CD4-positive, alpha-beta T cell treated with Interleukin-6 for 4 hours (primary cell): Measurements from ENCODE around the gene ADGRE1.
"Not testable (repeated sequence)": the region's sequence is repeated elsewhere in the genome, so short reads cannot be mapped to it uniquely, and the experiment has no call there.

ENCODE experiments used
- DNase-seq: peaks from one replicate; pipeline ENCODE4 v3.0.0-alpha.2; 2020; ENCODE audit warnings: mixed read lengths

Gene ADGRE1, protein sequence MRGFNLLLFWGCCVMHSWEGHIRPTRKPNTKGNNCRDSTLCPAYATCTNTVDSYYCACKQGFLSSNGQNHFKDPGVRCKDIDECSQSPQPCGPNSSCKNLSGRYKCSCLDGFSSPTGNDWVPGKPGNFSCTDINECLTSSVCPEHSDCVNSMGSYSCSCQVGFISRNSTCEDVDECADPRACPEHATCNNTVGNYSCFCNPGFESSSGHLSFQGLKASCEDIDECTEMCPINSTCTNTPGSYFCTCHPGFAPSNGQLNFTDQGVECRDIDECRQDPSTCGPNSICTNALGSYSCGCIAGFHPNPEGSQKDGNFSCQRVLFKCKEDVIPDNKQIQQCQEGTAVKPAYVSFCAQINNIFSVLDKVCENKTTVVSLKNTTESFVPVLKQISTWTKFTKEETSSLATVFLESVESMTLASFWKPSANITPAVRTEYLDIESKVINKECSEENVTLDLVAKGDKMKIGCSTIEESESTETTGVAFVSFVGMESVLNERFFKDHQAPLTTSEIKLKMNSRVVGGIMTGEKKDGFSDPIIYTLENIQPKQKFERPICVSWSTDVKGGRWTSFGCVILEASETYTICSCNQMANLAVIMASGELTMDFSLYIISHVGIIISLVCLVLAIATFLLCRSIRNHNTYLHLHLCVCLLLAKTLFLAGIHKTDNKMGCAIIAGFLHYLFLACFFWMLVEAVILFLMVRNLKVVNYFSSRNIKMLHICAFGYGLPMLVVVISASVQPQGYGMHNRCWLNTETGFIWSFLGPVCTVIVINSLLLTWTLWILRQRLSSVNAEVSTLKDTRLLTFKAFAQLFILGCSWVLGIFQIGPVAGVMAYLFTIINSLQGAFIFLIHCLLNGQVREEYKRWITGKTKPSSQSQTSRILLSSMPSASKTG

DNA sequence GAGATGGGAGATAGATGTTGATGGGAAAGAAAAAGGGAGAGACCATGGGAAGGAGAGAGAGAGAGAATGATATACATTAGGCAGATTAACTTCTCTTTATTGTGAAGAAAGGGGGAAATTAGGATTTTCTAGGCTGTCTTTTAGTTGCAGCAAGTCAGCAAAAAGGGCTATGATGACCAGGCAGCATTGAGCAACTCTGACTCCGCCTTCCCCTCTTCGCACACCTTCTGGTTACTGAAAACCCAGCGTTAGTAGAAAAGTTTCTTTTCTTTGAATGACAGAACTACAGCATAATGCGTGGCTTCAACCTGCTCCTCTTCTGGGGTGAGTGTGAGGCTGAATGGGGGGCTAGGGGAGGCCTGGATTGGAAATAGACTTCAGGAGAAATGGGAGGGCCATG, at the start of gene ADGRE1:
ADGRE1 (plus strand) TSS at position 264 of the 400 bp plus-strand sequence; CDS start at position 294, 30 bp downstream.
- DNase-seq, result peak; percentile 28

DNA sequence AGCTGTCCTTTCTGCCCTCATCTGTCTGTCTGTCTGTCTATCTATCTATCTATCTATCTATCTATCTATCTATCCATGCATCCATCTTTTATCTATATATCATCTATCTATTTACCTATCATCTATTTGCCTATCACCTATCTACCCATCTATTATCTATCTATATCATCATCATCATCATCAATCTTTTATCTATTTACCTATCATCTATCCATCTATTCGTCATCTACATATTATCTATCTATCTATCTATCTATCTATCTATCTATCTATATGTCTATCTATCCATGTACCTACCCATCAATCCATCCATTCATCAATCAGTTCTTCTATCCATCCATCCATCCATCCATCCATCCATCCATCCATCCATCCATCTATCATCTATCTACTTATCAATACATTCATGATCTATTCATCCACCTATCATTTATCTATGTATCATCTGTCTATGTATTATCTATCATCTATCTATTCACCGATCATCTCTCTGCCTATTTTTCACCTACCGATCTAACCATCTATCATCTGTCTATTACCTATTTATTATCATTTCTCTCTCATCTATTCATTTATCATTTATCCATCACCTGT, 49.2 kb upstream of the ADGRE1 start:
- DNase-seq, result no peak

DNA sequence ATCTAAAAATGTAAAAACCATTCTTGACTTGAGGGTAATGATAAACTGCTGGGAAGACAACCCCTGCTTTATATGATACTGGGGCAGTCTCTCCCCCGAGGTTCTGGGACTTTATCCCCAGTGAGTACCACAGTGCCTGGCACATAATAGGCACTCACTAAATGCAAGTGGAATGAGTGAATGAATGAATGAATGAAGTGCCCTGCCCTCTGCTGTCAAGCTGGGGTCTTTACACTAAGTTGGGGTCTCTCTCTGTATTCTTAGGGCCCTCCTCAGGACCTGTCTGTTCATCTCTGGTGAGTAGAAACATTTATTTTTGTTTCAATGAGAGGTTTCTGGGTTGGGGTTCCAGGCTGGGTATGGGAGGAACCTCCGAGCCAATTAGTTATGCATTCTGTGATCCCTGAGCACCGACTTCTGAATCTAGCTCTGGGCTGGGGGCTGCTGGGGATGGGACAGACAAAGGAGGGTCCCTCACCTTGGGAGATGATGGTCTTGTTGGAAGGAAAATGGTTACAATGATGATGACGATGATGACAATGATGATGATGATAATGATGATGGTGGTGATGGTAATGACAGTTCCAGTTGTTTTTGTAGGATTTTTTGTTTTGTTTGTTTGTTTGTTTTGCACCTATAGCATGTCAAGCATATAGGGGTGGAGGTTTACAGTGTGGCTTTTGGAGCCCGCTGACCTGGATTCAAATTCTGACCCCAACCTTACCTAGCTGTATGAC, 44.3 kb upstream of the ADGRE1 start:
- no peak for DNase-seq

DNA sequence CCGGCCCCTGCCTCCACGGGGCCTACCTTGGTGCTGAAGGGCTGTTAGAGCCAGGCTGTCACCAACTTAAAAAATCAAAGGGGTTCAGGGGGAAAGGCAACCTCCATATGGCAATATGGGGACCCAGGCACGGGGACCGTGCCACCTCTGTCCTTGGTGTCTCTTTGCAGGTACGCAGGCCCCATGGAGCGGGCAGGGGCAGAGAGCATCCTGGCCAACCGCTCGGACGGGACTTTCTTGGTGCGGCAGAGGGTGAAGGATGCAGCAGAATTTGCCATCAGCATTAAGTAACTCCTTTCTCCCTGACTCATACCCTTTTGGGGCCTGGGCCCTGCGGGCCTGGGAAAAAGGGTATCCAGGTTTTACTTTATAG, 39.6 kb upstream of the ADGRE1 start:
- no peak for DNase-seq

DNA sequence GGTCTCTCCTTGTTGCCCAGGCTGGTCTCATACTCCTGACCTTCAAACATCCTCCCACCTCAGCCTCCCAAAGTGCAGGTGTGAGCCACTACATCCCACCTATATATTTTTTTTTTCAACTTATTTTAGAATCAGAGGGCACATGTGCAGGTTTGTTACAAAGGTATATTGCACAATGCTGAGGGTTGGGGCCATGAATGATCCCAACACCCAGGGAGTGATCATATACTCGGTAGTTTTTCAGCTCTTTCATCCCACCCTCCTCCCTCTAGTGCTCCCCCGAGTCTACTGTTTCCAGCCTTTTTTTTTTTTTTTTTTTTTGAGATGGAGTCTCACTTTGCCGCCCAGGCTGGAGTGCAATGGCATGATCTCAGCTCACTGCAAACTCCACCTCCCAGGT, 38.4 kb upstream of the ADGRE1 start:
- DNase-seq, result no peak

GRCh38 chr19:6849876-6850275, 37.5 kb upstream of the ADGRE1 start:
- DNase-seq, result no peak

- DNase-seq, result no peak
Observed at GRCh38 chr19:6851359-6851758, 36.0 kb upstream of the ADGRE1 start.

DNA sequence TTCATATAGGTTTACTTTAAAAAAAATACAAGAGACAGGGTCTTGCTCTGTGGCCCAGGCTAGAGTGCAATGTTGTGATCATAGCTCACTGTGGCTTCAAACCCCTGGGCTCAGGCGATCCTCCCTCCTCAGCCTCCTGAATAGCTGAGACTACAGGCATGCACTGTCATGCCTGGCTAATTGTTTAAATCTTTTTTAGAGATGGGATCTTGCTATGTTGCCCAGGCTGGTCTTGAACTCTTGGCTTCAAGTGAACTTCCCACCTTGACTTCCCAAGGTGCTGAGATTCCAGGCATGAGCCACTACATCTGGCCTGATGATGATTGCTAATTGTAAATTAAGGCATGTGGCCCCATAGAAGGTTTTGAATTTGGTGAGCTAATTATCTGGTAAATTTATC, 35.4 kb upstream of the ADGRE1 start:
- DNase-seq, result no peak

DNA sequence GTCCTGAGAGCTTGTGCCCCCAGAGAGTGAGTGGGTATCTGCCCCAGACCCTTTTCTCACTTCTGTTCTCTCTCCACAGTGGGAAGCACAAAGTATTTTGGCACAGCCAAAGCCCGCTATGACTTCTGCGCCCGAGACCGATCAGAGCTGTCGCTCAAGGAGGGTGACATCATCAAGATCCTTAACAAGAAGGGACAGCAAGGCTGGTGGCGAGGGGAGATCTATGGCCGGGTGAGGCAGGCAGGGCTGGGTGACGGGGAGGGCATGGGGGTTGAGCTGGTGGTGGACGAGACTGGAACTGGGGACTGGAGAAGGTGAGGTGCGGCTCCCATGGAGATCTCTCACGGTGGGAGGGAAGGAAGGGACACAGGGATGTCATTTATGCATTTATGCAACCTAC, 33.5 kb upstream of the ADGRE1 start:
- DNase-seq, result no peak

DNA sequence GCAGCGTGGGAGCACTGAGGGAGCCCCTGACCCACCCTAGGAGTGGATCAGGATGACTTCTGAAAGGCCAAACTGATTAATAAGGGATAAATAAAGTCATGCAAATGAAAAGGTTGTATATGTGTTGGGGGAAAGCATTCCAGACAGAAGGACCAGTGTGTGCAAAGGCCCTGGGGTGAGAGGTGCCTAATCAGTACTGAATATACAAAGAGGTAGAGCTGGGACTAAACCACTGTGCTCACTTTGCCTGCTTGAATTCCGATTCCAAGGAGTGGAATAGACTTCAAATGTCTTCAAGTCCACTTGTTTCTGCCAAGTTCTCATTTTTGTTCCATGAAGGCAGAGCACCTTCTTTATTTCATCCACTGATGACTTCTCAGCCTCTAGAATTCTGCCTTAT, 32.6 kb upstream of the ADGRE1 start:
- DNase-seq, result no peak

GRCh38 chr19:6856749-6857372, 30.5 kb upstream of the ADGRE1 start:
- DNase-seq, result no peak

- DNase-seq, result no peak
Observed at GRCh38 chr19:6861683-6862286, 25.6 kb upstream of the ADGRE1 start.

DNA sequence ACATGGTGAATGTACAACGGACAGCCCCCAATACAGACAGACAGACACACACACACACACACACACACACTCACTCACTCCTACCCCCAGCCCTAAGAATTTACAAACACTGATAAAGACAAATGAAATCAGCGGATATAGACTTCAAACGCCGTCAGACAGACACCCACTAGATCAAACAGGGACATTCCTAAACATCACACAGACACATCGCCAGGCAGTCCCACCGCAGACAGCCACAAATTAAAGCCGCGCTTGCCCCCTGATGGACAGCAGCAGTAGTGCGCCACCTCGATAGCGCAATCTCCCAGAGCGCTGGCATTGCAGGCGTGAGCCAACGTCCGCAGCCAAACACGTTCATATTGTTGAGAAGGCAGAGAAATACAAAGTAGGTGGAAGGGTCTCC, 24.7 kb upstream of the ADGRE1 start:
- peak; percentile 92 for DNase-seq

DNA sequence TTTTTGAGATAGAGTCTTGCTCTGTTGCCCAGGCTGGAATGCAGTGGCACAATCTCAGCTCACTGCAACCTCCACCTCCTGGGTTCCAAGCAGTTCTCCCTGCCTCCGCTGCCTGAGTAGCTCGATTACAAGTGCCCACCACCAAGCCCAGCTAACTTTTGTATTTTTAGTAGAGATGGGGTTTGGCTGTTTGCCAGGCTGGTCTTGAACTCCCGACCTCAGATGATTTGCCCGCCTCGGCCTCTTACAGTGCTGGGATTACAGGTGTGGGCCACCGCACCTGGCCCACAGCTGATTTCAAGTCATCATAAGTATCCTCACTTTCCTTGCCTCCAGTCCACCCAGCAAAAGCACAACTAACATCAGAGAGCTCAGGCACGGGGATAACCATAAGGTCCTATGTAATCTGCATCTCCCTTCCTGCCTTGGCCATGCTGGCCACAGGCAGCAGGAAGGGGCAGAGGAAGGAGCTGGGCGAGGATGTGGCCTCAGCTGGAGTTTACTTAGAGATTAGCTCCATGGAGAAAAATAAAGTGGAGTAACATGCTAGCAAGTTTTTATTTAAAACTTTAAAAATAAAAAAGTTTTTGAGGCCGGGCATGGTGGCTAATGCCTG, 22.9 kb upstream of the ADGRE1 start:
- no peak for DNase-seq

DNA sequence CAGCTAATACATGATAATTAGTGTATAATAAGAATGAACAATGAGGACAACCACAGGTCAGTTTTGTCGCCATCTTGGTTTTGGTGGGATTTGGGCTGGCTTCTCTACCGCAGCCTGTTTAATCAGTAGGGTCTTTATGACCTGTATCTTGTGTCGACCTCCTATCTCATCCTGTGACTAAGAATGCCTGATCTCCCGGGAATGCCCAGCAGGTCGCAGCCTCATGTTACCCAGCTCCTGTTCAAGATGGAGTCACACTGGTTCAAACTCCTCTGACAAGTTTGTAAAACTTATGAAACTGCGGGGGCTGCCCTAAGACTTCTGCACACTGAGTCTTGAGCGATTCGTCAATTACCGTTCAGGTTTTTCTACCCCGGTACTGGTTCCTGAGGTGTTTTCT, 21.5 kb upstream of the ADGRE1 start:
- DNase-seq, result no peak

DNA sequence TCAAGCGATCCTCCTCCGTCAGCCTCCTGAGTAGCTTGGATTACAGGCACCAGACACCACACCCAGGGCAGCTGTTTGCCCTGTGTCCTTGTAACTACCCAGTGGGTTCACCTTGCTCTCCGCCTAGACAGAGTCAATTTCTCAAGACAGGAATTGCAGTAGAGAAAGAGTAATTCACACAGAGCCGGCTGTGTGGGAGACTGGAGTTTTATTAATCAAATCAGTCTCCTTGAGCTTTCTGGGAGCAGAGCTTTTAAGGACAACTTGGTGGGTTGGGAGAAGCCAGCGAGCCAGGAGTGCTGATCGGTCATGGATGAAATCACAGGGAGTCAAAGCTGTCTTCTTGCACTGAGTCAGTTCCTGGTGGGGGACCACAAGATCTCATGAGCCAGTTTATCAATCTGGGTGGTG, 20.6 kb upstream of the ADGRE1 start:
- DNase-seq, result no peak

DNA sequence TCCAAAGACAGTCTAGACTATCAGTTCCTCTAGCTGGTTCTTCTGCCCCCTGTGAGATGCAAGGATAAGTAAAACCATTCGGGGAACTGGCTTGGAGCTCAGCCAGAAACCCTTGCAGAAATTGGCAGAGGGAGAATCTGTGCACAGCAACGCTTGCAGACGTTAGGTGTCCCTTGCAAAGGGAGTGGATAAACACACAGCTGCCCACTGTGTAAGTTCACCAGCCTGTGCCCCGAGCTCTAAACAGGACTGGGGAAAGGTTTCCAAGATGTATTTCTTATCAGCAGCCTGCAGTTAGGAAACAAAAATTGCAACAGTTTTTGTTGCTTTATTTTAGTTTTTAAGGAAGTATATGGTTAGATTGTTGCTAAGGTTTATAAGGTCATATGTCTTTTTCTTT, 19.0 kb upstream of the ADGRE1 start:
- peak; percentile 45 for DNase-seq

DNA sequence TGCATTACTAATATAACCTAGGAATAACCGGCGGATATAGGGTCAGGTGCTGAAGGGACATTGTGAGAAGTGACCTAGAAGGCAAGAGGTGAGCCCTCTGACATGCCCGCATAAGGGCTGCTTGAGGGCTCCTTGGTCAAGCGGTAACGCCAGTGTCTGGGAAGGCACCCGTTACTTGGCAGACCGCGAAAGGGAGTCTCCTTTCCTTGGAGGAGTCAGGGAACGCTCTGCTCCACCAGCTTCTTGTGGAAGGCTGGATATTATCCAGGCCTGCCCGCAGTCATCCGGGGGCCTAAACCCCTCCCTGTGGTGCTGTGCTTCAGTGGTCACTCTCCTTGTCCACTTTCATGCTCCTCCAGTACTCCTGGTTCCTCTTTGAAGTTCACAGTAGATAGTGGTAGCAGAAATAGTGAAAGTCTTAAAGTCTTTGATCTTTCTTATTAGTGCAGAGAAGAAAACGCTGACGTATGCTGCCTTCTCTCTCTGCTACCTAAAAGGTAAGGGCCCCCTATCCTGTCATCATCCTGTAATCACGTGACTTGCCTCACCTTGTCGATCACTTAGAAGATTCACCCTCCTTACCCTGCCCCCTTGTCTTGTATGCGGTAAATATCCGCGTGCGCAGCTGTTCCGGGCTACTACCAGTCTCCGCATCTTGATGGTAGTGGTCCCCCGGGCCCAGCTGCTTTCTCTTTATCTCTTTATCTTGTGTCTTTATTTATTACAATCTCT, 18.1 kb upstream of the ADGRE1 start:
- not testable (repeated sequence) for DNase-seq

- no peak for DNase-seq
Observed at GRCh38 chr19:6873708-6874431, 13.5 kb upstream of the ADGRE1 start.

GRCh38 chr19:6875218-6875617, 12.2 kb upstream of the ADGRE1 start:
- no peak for DNase-seq
